GM11168 (cell line): ENCODE measurements around the gene ATP6V0D1.

Experiments
- in situ Hi-C: fragments of 300-500 bp; cut with MboI; formaldehyde crosslinking; loops from one replicate; pipeline ENCODE4 v1.12.0; 2022; ENCODE audit warnings: low sequenced_read_pairs; ENCODE audit not compliant: unreplicated experiment

Gene ATP6V0D1

GRCh38 chr16:67430977-67431774 is 49.8 kb downstream of the ATP6V0D1 start, which contains the start of gene HSD11B2:
HSD11B2 (plus strand) TSS chr16:67431121; CDS start chr16:67431249, 128 bp downstream.
- in situ Hi-C loops: no loop called here

GRCh38 chr16:67430504-67430976 is 50.4 kb downstream of the ATP6V0D1 start:
- in situ Hi-C loops: no loop called here

- in situ Hi-C loops: no loop called here
Observed at GRCh38 chr16:67429799-67430503, 51.0 kb downstream of the ATP6V0D1 start.

GRCh38 chr16:67429053-67429798 is 51.7 kb downstream of the ATP6V0D1 start:
- in situ Hi-C loops: no loop called here

GRCh38 chr16:67428146-67428731 is 52.7 kb downstream of the ATP6V0D1 start:
- in situ Hi-C loops: no loop called here

GRCh38 chr16:67426950-67427349 is 54.0 kb downstream of the ATP6V0D1 start:
- in situ Hi-C loops: no loop called here

- in situ Hi-C loops: no loop called here
Observed at GRCh38 chr16:67426022-67426421, 54.9 kb downstream of the ATP6V0D1 start.

GRCh38 chr16:67425580-67425979 is 55.4 kb downstream of the ATP6V0D1 start:
- in situ Hi-C loops: no loop called here

- in situ Hi-C loops: no loop called here
Observed at GRCh38 chr16:67425061-67425460, 55.9 kb downstream of the ATP6V0D1 start.

GRCh38 chr16:67424261-67424615 is 56.7 kb downstream of the ATP6V0D1 start:
- in situ Hi-C loops: loop anchor here (25.0 kb wide), 1 partner anchor 462 kb away; the partner anchor contains the start of gene CES3

- in situ Hi-C loops: loop anchor here (25.0 kb wide), 1 partner anchor 461 kb away; the partner anchor contains the start of gene CES3
Observed at GRCh38 chr16:67423611-67424260, 57.2 kb downstream of the ATP6V0D1 start.

- in situ Hi-C loops: loop anchor here (25.0 kb wide), 1 partner anchor 461 kb away; the partner anchor contains the start of gene CES3
Observed at GRCh38 chr16:67423015-67423414, 57.9 kb downstream of the ATP6V0D1 start.

GRCh38 chr16:67421030-67421429 is 59.9 kb downstream of the ATP6V0D1 start:
- in situ Hi-C loops: loop anchor here (25.0 kb wide), 1 partner anchor 459 kb away; the partner anchor contains the start of gene CES3

- in situ Hi-C loops: loop anchor here (25.0 kb wide), 1 partner anchor 458 kb away; the partner anchor contains the start of gene CES3
Observed at GRCh38 chr16:67419931-67420330, 61.0 kb downstream of the ATP6V0D1 start.

- in situ Hi-C loops: loop anchor here (25.0 kb wide), 1 partner anchor 457 kb away; the partner anchor contains the start of gene CES3
Observed at GRCh38 chr16:67419502-67419901, 61.5 kb downstream of the ATP6V0D1 start.

- in situ Hi-C loops: loop anchor here (25.0 kb wide), 1 partner anchor 455 kb away; the partner anchor contains the start of gene CES3
Observed at GRCh38 chr16:67417333-67418061, 63.5 kb downstream of the ATP6V0D1 start.

- in situ Hi-C loops: loop anchor here (25.0 kb wide), 1 partner anchor 454 kb away; the partner anchor contains the start of gene CES3
Observed at GRCh38 chr16:67415872-67416793, 64.8 kb downstream of the ATP6V0D1 start, which contains the start of gene ZDHHC1. ZDHHC1 (minus strand) TSS chr16:67416477; CDS start chr16:67407775, 8,702 bp downstream.
